Measurements from ENCODE around the gene CRELD2. TPM values are rescaled to one million over a fixed set of nuclear protein-coding genes. Genes with fewer than 3 reads are reported as not detected.

CRELD2 gene
- total and polyA plus RNA-seq, 2 experiments from 2014 or later: 35.7 to 47.7 TPM

GRCh38 chr22:49910229-49911155 is 7.9 kb upstream of the CRELD2 start:
- DNase-seq (ENCODE audit: low spot score) (no peak), ATAC-seq (no peak)
- Histone ChIP-seq H2AFZ (no peak overlapping the region), H3K4me1 (ENCODE audit: insufficient read depth) (no peaks in the 10 kb centered on the region), H3K27me3 (ENCODE audit: insufficient read depth) (no peaks in the 10 kb centered on the region), H3K27ac (ENCODE audit: low read depth) (no peak overlapping the region), H3K36me3 (ENCODE audit: insufficient read depth) (no peaks in the 10 kb centered on the region), H4K20me1 (replicated peaks; ENCODE audit: insufficient read depth) (no peaks in the 10 kb centered on the region; the same call in 1 of the 2 replicates), H3K9me2 (ENCODE audit: insufficient read depth) (no peaks in the 10 kb centered on the region), H3F3A (replicated peaks; ENCODE audit: low read depth) (no peaks in the 10 kb centered on the region), H3K4me2 (no peak overlapping the region), H3K4me3 (no peak overlapping the region), H3K79me2 (replicated peaks; ENCODE audit: insufficient read depth) (no peaks in the 10 kb centered on the region)
- Mint-ChIP-seq H3K9me3 (no peaks in the 10 kb centered on the region), H3K36me3 (ENCODE audit: low read depth) (peaks cover 14% of the 10 kb centered on the region; the same call in 2 of the 3 replicates), H3K4me3 (no peak overlapping the region), H3K27ac (no peak overlapping the region), H3K27me3 (ENCODE audit: insufficient read depth, low read depth, poor library complexity) (peaks cover 17% of the 10 kb centered on the region), H3K4me1 (no peaks in the 10 kb centered on the region)
- TF ChIP-seq POLR2AphosphoS5 (IDR thresholded peaks at IDR 0.05; ENCODE audit: low read depth) (no peak), CTCF (conservative IDR thresholded peaks at IDR 0.05; ENCODE audit: low read depth in 2 of 2) (no peak), ZNF331 (CRISPR knock-in tag; IDR thresholded peaks at IDR 0.05; ENCODE audit: low read depth) (no peak)

GRCh38 chr22:49911881-49912625 is 6.4 kb upstream of the CRELD2 start:
- Mint-ChIP-seq H3K4me1 (no peaks in the 10 kb centered on the region; the same call in 2 of the 3 replicates), H3K27ac (no peak overlapping the region), H3K9me3 (no peaks in the 10 kb centered on the region), H3K27me3 (ENCODE audit: insufficient read depth, low read depth, poor library complexity) (peaks cover 12% of the 10 kb centered on the region), H3K36me3 (ENCODE audit: low read depth) (peaks cover 10% of the 10 kb centered on the region; the same call in 2 of the 3 replicates), H3K4me3 (no peak overlapping the region)
- peaks cover 11% of the 10 kb centered on the region for H3K79me2 ChIP-seq (replicated peaks; ENCODE audit: insufficient read depth)
- H3K9me2 ChIP-seq (ENCODE audit: insufficient read depth): no peaks in the 10 kb centered on the region
- no peaks in the 10 kb centered on the region; the same call in 1 of the 2 replicates for H4K20me1 ChIP-seq (replicated peaks; ENCODE audit: insufficient read depth)
- 0 out of 2 replicates have a peak, but pooled peaks cover 4% of the 10 kb centered on the region for H3F3A ChIP-seq (replicated peaks; ENCODE audit: low read depth)
- H3K27me3 ChIP-seq (ENCODE audit: insufficient read depth): no peaks in the 10 kb centered on the region
- H3K4me1 ChIP-seq (ENCODE audit: insufficient read depth): no peaks in the 10 kb centered on the region
- no peaks in the 10 kb centered on the region for H3K36me3 ChIP-seq (ENCODE audit: insufficient read depth)
- DNase-seq (ENCODE audit: low spot score) (no peak), ATAC-seq (no peak)
- no peak overlapping the region for H3K4me2 ChIP-seq
- H3K27ac ChIP-seq (ENCODE audit: low read depth): no peak overlapping the region
- no peak overlapping the region for H2AFZ ChIP-seq
- no peak overlapping the region for H3K4me3 ChIP-seq
- TF ChIP-seq, protein P1, sequence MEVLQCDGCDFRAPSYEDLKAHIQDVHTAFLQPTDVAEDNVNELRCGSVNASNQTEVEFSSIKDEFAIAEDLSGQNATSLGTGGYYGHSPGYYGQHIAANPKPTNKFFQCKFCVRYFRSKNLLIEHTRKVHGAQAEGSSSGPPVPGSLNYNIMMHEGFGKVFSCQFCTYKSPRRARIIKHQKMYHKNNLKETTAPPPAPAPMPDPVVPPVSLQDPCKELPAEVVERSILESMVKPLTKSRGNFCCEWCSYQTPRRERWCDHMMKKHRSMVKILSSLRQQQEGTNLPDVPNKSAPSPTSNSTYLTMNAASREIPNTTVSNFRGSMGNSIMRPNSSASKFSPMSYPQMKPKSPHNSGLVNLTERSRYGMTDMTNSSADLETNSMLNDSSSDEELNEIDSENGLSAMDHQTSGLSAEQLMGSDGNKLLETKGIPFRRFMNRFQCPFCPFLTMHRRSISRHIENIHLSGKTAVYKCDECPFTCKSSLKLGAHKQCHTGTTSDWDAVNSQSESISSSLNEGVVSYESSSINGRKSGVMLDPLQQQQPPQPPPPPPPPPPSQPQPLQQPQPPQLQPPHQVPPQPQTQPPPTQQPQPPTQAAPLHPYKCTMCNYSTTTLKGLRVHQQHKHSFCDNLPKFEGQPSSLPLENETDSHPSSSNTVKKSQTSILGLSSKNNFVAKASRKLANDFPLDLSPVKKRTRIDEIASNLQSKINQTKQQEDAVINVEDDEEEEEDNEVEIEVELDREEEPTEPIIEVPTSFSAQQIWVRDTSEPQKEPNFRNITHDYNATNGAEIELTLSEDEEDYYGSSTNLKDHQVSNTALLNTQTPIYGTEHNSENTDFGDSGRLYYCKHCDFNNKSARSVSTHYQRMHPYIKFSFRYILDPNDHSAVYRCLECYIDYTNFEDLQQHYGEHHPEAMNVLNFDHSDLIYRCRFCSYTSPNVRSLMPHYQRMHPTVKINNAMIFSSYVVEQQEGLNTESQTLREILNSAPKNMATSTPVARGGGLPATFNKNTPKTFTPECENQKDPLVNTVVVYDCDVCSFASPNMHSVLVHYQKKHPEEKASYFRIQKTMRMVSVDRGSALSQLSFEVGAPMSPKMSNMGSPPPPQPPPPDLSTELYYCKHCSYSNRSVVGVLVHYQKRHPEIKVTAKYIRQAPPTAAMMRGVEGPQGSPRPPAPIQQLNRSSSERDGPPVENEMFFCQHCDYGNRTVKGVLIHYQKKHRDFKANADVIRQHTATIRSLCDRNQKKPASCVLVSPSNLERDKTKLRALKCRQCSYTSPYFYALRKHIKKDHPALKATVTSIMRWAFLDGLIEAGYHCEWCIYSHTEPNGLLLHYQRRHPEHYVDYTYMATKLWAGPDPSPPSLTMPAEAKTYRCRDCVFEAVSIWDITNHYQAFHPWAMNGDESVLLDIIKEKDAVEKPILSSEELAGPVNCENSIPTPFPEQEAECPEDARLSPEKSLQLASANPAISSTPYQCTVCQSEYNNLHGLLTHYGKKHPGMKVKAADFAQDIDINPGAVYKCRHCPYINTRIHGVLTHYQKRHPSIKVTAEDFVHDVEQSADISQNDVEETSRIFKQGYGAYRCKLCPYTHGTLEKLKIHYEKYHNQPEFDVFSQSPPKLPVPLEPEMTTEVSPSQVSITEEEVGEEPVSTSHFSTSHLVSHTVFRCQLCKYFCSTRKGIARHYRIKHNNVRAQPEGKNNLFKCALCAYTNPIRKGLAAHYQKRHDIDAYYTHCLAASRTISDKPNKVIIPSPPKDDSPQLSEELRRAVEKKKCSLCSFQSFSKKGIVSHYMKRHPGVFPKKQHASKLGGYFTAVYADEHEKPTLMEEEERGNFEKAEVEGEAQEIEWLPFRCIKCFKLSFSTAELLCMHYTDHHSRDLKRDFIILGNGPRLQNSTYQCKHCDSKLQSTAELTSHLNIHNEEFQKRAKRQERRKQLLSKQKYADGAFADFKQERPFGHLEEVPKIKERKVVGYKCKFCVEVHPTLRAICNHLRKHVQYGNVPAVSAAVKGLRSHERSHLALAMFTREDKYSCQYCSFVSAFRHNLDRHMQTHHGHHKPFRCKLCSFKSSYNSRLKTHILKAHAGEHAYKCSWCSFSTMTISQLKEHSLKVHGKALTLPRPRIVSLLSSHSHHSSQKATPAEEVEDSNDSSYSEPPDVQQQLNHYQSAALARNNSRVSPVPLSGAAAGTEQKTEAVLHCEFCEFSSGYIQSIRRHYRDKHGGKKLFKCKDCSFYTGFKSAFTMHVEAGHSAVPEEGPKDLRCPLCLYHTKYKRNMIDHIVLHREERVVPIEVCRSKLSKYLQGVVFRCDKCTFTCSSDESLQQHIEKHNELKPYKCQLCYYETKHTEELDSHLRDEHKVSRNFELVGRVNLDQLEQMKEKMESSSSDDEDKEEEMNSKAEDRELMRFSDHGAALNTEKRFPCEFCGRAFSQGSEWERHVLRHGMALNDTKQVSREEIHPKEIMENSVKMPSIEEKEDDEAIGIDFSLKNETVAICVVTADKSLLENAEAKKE (CRISPR knock-in tag; IDR thresholded peaks at IDR 0.05): no peak
- TF ChIP-seq EZH2 (IDR thresholded peaks at IDR 0.05; ENCODE audit: low read depth, unreplicated experiment) (no peak), ZNF114 (CRISPR knock-in tag; IDR thresholded peaks at IDR 0.05) (no peak), ETS1 (IDR thresholded peaks at IDR 0.05) (no peak), CREB1 (CRISPR knock-in tag; IDR thresholded peaks at IDR 0.05; ENCODE audit: low read depth) (no peak)

All from GM23338 (cell line).